HL-60 (cell line): ENCODE results near the gene PSMA7.

Experiments used
- POLR2AphosphoS5 ChIP-seq: IDR thresholded peaks from 2 replicates; pipeline ENCODE4 v1.6.1; 2012; ENCODE audit warnings: low read depth
- SPI1 ChIP-seq: IDR thresholded peaks from 2 replicates; pipeline ENCODE4 v1.6.1; 2012; ENCODE audit warnings: low read depth, mild to moderate bottlenecking, borderline replicate concordance
- TF ChIP-seq, protein P1 (sequence below): IDR thresholded peaks from one replicate; pipeline ENCODE4 v1.5.1; 2011; ENCODE audit warnings: low read length, control low read depth, inconsistent platforms; ENCODE audit not compliant: insufficient read depth
- TF ChIP-seq, protein P2 (sequence below): IDR thresholded peaks from 2 replicates; pipeline ENCODE4 v1.6.1; 2012; ENCODE audit warnings: low read depth; ENCODE audit not compliant: insufficient replicate concordance

DNA sequence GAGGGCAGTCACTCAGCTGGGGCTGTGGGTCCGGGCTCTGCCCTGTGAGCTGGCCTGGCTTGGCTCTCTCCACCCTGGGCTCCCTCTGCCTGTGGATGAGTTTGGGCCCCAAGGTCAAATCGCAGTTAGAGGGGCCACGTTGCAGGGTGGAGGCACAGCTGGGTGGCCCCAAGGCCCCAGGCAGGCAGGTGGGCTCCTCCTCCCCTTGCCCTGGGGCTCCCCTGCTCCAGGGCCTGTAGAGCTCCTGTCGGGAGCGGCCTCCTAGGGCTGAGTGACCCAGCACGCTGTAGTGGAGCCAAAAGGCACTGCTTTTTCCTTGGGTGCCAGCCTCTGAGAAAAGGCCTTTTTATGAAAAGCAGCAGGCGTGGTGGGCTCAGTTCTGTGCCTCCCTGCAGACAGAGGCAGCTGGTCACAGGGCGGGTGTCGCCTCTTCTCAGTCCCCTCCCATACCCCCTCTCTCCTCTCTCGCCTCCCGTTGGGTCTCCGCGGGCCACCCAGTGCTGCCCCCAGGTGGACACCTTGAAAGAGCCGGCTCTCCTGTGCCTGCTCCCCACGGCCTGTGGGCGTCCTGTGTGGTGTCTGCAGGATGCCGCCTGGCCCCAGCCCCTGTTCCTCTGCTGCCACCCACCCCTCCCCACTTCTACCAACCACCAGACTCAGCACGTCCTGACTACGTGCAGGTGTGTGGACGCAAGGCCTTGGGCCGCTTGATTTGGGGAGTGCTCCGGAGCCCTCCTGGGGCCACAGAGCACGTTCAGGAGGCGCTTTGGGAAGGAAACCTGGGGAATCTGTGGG is 13.6 kb upstream of the PSMA7 start:
- TF ChIP-seq, protein P1, sequence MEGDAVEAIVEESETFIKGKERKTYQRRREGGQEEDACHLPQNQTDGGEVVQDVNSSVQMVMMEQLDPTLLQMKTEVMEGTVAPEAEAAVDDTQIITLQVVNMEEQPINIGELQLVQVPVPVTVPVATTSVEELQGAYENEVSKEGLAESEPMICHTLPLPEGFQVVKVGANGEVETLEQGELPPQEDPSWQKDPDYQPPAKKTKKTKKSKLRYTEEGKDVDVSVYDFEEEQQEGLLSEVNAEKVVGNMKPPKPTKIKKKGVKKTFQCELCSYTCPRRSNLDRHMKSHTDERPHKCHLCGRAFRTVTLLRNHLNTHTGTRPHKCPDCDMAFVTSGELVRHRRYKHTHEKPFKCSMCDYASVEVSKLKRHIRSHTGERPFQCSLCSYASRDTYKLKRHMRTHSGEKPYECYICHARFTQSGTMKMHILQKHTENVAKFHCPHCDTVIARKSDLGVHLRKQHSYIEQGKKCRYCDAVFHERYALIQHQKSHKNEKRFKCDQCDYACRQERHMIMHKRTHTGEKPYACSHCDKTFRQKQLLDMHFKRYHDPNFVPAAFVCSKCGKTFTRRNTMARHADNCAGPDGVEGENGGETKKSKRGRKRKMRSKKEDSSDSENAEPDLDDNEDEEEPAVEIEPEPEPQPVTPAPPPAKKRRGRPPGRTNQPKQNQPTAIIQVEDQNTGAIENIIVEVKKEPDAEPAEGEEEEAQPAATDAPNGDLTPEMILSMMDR, result peak; percentile 40
- no peak for TF ChIP-seq POLR2AphosphoS5
- TF ChIP-seq, protein P2, sequence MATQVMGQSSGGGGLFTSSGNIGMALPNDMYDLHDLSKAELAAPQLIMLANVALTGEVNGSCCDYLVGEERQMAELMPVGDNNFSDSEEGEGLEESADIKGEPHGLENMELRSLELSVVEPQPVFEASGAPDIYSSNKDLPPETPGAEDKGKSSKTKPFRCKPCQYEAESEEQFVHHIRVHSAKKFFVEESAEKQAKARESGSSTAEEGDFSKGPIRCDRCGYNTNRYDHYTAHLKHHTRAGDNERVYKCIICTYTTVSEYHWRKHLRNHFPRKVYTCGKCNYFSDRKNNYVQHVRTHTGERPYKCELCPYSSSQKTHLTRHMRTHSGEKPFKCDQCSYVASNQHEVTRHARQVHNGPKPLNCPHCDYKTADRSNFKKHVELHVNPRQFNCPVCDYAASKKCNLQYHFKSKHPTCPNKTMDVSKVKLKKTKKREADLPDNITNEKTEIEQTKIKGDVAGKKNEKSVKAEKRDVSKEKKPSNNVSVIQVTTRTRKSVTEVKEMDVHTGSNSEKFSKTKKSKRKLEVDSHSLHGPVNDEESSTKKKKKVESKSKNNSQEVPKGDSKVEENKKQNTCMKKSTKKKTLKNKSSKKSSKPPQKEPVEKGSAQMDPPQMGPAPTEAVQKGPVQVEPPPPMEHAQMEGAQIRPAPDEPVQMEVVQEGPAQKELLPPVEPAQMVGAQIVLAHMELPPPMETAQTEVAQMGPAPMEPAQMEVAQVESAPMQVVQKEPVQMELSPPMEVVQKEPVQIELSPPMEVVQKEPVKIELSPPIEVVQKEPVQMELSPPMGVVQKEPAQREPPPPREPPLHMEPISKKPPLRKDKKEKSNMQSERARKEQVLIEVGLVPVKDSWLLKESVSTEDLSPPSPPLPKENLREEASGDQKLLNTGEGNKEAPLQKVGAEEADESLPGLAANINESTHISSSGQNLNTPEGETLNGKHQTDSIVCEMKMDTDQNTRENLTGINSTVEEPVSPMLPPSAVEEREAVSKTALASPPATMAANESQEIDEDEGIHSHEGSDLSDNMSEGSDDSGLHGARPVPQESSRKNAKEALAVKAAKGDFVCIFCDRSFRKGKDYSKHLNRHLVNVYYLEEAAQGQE, result no peak
- no peak for TF ChIP-seq SPI1
